Thoracic aorta (tissue), 2 donors: ENCODE data around the gene OR1M1. TPM values are rescaled to one million over a fixed set of nuclear protein-coding genes. Genes with fewer than 3 reads are reported as not detected.

ENCODE experiments used
- ATAC-seq: fragments of 150-250 bp; one replicate; pipeline ENCODE4 v1.8.0; 2017; ENCODE audit warnings: low read depth; ENCODE audit not compliant: insufficient number of reproducible peaks, low FRiP score
- DNase-seq: peaks from one replicate; pipeline ENCODE4 v3.0.0-alpha.2; 2020; ENCODE audit warnings: low spot score
- H3K27ac ChIP-seq, 2 donors: fragments of 200-600 bp; sonication (generic); 1 replicate in 1 of 2; 2 replicates in 1 of 2; pipeline ENCODE4 v1.5.1; 2016; ENCODE audit warnings: mild to moderate bottlenecking in 2 of 2, moderate library complexity in 2 of 2
- H3K27me3 ChIP-seq: fragments of 200-600 bp; sonication (generic); replicated peaks from 2 replicates; pipeline ENCODE4 v1.6.0; 2016; ENCODE audit warnings: mild to moderate bottlenecking; ENCODE audit not compliant: insufficient read depth
- H3K36me3 ChIP-seq: fragments of 200-600 bp; sonication (generic); one replicate; pipeline ENCODE4 v1.5.1; 2016
- H3K4me1 ChIP-seq, 2 donors: fragments of 200-600 bp; sonication (generic); 1 replicate in 1 of 2; 2 replicates in 1 of 2; pipeline versions ENCODE4 v1.5.1 to v1.6.0; 2016; ENCODE audit warnings: low read depth in 2 of 2, mild to moderate bottlenecking in 1 of 2; ENCODE audit not compliant: control insufficient read depth in 1 of 2
- H3K4me3 ChIP-seq: fragments of 200-600 bp; sonication (generic); 2 replicates; pipeline ENCODE4 v1.5.1; 2016; ENCODE audit warnings: mild to moderate bottlenecking
- H3K9me3 ChIP-seq: fragments of 200-600 bp; sonication (generic); 2 replicates; pipeline ENCODE4 v1.5.1; 2016
- total RNA-seq, 2 donors: library from RNA; depleted of rRNA; stranded (reverse); fragments of >200 nt; gene quantifications; one replicate each; pipeline versions ENCODE4 v1.1.0 to v1.2.3, GENCODE V29; 2016
- TF ChIP-seq, protein P1 (sequence below): fragments of 200-600 bp; sonication (generic); IDR thresholded peaks from one replicate; pipeline ENCODE4 v1.5.1; 2019; ENCODE audit warnings: antibody characterized with exemption

The OR1M1 gene
- total RNA-seq, 2 donors from 2014 or later: not detected

DNA sequence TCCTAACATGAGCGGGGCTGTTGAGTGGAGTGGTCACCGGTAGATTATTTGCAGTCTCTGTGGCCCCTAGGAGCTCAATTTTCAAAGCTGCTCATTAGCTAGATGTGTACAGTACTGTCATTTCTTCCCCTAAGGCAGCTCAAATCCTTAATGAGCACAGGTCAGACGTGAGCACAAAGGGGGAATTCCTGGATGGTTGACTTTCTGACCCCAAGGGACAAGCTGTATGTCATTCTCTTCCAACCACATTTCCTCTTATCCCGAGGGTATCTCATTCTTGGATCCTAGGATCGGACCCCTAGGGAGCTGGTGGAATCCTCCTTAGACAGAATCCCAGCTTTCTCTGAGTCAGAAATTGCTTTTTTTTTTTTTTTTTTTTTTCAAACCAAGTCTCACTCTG lies 45.6 kb downstream of the OR1M1 start:
- Histone ChIP-seq H3K4me1 (no peaks in the 10 kb centered on the region), H3K4me3 (no peak overlapping the region), H3K36me3 (no peaks in the 10 kb centered on the region), H3K27me3 (no peaks in the 10 kb centered on the region), H3K9me3 (no peaks in the 10 kb centered on the region), H3K27ac (no peak overlapping the region)
- DNase-seq (no peak), ATAC-seq (no peak)
- TF ChIP-seq, protein P1, sequence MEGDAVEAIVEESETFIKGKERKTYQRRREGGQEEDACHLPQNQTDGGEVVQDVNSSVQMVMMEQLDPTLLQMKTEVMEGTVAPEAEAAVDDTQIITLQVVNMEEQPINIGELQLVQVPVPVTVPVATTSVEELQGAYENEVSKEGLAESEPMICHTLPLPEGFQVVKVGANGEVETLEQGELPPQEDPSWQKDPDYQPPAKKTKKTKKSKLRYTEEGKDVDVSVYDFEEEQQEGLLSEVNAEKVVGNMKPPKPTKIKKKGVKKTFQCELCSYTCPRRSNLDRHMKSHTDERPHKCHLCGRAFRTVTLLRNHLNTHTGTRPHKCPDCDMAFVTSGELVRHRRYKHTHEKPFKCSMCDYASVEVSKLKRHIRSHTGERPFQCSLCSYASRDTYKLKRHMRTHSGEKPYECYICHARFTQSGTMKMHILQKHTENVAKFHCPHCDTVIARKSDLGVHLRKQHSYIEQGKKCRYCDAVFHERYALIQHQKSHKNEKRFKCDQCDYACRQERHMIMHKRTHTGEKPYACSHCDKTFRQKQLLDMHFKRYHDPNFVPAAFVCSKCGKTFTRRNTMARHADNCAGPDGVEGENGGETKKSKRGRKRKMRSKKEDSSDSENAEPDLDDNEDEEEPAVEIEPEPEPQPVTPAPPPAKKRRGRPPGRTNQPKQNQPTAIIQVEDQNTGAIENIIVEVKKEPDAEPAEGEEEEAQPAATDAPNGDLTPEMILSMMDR: no peak

DNA sequence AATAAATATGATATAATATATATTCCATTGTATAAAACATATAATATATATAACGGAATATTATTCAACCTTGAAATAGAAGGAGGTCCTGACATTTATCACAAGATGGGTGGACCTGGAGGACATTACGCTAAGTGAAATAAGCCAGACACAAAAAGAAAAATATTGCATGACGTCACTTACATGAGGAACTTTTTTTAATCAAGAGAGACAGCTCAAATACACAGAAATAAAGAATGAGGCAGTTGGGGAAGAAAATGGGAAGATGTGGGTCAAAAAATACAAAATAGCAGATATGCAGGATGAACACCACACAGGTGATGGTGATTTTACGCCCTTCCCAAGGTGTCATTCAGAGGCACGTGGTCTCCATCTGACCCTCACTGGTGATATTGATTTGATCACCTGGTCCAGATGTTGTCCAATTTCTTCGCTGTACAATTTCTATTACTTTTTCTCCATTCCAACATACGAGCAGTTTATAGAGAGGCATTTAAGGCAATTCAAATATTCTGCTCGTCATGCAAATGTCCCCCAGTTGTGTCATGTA lies 52.8 kb downstream of the OR1M1 start:
- H3K4me3 ChIP-seq: peak overlapping the region; percentile 92
- H3K27ac ChIP-seq: peak overlapping the region; percentile 75 to 86
- TF ChIP-seq, protein P1: no peak
- no peak for ATAC-seq
- H3K9me3 ChIP-seq: peaks cover 2% of the 10 kb centered on the region
- H3K27me3 ChIP-seq: no peaks in the 10 kb centered on the region
- DNase-seq: no peak
- no peaks in the 10 kb centered on the region for H3K36me3 ChIP-seq
- peaks cover 14 to 23% of the 10 kb centered on the region in 2 donors for H3K4me1 ChIP-seq

DNA sequence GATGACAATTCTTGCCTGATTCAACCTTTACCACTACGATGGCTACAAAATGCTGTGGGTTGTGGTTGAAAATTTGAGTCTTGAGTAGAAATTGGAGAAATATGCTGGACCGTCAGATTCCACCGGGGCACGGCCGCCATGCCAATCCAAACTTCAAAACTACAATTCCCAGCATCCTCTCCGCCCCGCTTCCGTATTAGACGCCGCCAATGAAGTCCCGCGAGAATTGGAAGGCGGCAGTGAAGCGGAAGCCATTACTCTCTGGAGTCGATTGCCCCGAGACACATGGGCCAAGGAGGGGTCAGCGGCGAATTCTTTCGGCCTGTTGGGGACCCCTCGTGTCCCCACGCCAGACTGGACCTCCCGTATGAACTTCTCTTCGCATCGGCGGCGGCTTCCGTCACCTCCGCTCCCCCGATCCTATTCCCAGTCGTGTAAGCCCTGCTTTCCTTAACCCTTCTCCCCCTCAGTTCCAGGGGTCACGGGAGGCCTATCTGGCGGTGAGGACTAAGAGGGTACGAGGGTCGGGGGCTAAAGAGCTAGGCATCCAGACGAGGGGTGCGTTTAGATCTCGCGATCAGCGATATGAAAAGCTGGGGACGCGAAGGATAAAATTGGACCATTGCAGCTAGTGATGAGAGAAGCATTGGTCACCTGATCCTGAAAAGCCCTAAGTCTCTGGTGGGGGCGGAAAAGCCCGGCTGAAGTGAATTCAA lies 53.5 kb downstream of the OR1M1 start, which contains the start of gene ZNF317:
Gene ZNF317 (plus strand): TSS at position 239 of the 716 bp plus-strand sequence. CDS start 15,620 bp downstream, outside the sequence.
- Histone ChIP-seq H3K27ac (peak within 1 kb of the TSS; percentile 75 to 86), H3K36me3 (no peaks in the 10 kb centered on the region), H3K27me3 (no peaks in the 10 kb centered on the region), H3K4me1 (peaks cover 14 to 23% of the 10 kb centered on the region in 2 donors), H3K4me3 (peak within 1 kb of the TSS; percentile 92), H3K9me3 (peaks cover 8% of the 10 kb centered on the region)
- DNase-seq (peak; percentile 94), ATAC-seq (peak; percentile 96)
- TF ChIP-seq, protein P1: no peak

DNA sequence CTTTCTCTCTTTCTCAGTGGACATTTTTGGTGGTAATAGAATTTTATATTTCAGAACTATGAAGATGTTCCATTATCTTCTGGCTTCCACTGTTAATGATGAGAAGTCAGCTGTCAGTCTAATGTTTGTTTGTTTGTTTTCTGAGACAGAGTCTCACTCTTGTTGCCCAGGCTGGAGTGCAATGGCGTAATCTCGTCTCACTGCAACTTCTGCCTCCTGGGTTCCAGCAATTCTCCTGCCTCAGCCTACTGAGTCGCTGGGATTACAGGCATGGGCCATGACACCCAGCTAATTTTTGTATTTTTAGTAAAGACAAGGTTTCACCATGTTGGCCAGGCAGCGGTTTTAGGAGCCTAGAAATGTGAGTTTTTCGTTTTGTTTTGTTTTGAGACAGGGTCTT lies 58.1 kb downstream of the OR1M1 start:
- peaks cover 8% of the 10 kb centered on the region for H3K36me3 ChIP-seq
- H3K27me3 ChIP-seq: no peaks in the 10 kb centered on the region
- TF ChIP-seq, protein P1: no peak
- H3K9me3 ChIP-seq: peaks cover 11% of the 10 kb centered on the region
- H3K4me1 ChIP-seq: peaks cover 14 to 20% of the 10 kb centered on the region in 2 donors
- no peak for ATAC-seq
- DNase-seq: no peak
- H3K27ac ChIP-seq: no peak overlapping the region
- no peak overlapping the region for H3K4me3 ChIP-seq

Other genes with a start within 250 kb of the OR1M1 start
- gene MUC16, start 76.7 kb upstream of the OR1M1 start, total RNA-seq: under 1 TPM in 1 of 2 donors, not detected in 1; under 0.01 TPM
- gene OR7G2, start 20.4 kb downstream of the OR1M1 start, total RNA-seq: not detected
- gene OR7G1, start 28.7 kb downstream of the OR1M1 start, total RNA-seq: not detected
- not detected for gene OR7G3, start 39.9 kb downstream of the OR1M1 start, total RNA-seq
- 10 to 100 TPM; 13.5 to 20.3 TPM for gene ZNF317, start 53.3 kb downstream of the OR1M1 start, total RNA-seq
- gene OR7D2, start 91.9 kb downstream of the OR1M1 start, total RNA-seq: not detected
- not detected for gene OR7D4, start 132.5 kb downstream of the OR1M1 start, total RNA-seq
- not detected for gene OR7E24, start 163.9 kb downstream of the OR1M1 start, total RNA-seq
- 10 to 100 TPM; 11.6 to 33.6 TPM for gene ZNF699, start 222.8 kb downstream of the OR1M1 start, total RNA-seq
- gene ZNF559, start 237.1 kb downstream of the OR1M1 start, total RNA-seq: 10 to 100 TPM; 22.7 to 26.5 TPM